GM19468 (cell line): ENCODE measurements around the gene SNAPC4.
"Not testable (repeated sequence)": the region's sequence is repeated elsewhere in the genome, so short reads cannot be mapped to it uniquely, and the experiment has no call there.

Source experiments
- ATAC-seq: cut with Tn5 transposase; IDR thresholded peaks from one replicate; pipeline ENCODE4 v1.9.1; 2021; ENCODE audit warnings: mild to moderate bottlenecking, moderate library complexity, moderate number of reproducible peaks; ENCODE audit not compliant: unreplicated experiment; ENCODE audit errors: extremely low read depth

SNAPC4 gene

DNA sequence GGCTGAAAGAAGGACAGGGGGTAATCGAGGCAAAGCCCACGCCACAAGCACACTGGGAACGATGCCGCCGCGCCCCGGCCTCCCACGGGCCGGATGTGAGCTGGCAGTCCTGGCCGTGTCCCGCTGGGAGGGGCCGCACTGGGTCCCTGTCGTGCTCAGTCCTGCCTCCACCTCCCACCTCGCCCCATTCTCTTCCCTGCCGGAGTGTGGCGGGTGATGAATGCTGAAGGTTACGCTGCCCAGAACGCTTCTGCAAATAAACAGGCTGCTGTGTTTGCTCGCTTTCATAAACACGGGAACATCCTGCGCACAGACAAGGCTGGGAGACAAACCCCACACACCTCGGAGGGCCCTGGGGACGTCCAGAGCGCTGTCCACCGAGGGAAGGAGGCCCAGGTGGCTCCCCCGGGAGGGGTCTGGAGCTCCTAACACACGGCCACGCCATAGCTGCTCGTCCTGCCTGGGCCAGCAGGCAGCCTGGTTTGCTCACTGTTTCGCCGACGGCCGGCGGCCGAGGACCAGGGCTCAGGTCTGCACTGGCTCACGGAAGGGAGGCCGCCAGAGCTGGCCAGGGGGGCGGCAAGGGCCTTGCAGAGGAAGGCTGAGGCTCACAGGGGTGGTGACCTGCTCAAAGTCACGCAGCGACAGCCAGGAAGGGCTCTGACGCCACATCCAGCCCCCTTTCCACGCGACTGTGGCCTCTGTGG lies 38.8 kb downstream of the SNAPC4 start:
- ATAC-seq: no peak

DNA sequence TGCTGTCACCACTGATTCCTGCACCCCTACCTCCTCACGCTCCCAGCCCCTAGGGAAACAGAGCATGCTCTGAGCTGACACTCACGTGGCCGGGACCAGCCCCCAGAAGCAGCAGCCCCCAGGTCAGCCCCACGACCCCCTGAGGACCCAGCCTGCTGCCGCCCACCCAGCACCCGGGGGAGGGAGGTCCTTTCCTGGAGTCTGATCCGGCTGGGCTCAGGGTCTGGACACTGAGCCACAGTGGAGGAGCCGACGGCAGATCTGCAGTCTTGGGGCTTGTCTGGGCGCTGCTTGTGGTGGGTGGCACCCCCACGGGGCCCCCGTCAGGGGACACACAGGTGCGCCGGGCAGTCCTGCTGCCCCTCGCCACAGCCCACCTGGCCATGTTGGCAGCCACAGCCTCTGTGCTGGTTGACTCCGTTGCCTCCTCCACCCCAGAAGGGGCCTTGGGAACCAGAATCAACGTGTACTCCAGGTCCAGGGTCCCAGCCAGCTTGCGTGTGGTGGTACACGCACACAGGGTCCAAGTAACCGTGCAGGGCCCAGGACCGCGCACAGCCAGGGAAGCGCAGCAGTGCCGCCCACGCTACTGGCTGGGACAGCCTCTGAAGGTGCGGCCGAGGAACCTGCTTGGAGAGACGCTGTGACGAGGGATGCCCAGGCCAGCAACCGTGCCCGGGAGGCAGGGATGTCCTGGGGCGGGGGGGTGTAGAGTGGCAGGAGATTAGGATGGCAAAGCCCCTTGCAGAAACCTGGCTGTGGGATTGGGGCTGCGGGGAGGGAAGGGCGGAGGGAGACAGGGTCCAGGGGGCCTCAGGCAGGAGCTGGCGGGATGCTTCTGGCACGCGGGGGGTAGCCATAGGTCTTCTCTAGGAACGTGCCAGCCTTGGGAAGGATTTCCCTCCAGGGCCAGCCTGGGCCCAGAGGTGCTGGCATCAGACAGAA lies 39.9 kb downstream of the SNAPC4 start:
- no peak for ATAC-seq

DNA sequence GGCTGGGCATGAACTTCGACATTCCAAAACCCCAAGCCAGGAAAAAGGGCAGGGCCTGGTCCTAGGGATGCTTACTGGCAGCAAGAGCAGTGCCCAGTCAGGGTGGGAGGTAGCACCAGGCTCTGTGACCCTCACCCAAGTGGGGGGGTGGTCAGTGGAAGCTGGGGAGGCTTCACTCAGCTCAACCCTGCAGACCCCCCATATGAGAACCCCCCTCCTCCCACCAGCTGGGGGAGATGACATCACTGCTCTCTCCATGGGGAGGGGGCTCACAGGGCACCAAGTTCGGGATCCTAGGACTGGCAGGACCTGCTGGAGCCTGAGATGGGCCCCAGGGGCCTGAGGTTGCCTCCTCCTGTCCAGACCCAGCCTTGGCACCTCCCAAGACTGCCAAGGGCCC lies 41.1 kb downstream of the SNAPC4 start:
- no peak for ATAC-seq

DNA sequence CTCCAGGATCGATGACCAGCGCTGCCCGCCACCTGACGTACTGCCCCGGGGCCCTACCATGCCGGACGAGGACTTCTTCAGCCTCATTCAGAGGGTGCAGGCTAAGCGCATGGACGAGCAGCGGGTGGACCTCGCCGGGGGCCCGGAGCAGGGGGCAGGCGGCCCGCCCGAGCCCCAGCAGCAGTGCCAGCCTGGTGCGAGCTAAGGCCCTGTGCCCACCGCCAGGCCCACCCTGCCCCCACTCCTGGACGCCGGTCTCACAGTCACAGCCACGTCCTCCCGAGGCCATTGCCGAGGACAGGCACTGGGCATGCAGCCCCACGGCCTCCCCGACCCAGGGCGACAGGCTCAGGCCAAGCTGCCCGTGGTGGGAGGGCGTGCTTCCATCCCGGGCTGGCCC lies 42.0 kb downstream of the SNAPC4 start:
- no peak for ATAC-seq

DNA sequence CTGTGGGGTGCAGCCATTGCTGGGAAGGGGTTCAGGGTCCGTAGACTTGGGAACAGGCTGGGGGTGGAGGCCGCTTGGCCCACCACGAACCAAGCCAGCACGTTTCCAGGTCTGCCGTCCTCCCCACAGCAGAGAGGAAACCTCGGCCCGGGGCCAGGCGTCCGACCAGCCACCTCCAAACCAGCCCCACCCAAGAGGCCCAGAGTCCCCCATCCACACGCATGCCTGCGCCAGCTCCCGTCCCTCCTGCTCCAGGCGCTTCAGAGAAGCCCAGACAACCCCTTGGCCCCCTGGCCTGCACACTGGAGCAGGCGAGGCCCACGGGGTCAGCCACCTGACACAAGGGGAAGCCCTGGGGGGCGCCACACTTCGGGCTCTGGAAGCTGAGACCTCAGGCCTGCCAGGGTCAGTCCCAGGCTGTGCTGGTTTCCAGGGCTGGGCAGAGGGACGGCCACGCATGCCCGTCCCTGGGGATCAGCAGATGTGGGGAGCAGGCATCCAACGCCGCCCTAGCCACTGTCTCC lies 42.7 kb downstream of the SNAPC4 start:
- ATAC-seq: no peak

DNA sequence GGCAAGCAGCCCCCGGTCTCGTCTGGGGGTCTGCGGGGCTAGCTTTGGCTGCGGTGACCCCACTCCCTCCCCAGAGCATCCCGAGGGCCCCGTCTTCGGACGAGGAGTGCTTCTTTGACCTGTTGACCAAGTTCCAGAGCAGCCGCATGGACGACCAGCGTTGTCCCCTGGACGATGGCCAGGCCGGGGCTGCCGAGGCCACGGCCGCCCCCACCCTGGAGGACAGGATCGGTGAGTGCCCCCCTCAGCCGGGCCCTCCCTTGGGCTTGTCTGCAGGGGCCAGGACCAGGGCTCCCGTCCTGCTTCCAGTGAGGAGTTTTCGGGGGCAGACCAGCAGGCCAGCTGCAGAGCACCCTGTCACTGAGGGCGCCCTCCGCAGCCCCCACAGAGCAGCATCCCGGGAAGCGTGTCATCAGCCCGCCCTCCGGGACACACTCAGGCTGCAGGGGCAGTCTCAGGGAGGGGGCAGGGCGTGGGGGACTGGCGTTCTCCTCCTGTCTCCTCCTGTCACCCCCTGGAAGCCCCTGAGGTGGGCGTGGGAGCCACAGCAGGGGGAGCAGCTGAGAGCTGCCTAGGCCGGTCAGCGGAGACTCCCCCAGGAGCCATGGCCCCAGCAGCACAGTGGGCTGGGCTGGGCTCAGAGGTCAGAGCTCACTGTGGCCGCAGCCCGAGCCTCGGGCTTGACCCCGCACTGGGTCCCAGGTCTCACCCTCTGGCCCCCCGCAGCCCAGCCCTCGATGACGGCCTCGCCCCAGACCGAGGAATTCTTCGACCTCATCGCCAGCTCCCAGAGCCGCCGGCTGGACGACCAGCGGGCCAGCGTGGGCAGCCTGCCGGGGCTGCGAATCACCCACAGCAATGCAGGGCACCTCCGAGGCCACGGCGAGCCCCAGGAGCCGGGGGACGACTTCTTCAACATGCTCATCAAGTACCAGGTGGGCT lies 44.1 kb downstream of the SNAPC4 start:
- ATAC-seq: no peak

DNA sequence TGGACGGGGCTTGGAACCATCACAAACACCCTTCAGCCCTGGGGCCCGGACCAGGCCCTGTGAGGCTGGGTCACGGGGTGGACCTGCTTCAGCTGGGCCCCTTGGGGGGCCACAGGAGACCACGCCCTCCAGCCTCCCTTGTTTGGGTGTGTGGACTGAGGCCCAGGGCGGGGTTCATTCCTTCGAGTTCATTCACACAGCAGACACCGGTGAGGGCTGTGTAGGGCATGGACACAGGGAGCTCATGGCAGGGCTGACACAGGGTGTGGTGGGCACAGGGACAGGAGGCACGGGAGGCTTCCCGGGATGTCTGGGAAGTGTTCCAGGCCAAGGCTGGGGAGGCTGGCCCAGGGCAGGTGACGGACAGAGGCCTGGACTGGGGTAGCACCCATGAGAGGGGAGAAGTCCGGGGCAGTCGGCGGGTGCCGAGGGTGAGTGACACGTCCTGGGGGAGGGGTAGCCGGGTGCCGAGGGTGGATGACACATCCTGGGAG lies 45.3 kb downstream of the SNAPC4 start:
- no peak for ATAC-seq

DNA sequence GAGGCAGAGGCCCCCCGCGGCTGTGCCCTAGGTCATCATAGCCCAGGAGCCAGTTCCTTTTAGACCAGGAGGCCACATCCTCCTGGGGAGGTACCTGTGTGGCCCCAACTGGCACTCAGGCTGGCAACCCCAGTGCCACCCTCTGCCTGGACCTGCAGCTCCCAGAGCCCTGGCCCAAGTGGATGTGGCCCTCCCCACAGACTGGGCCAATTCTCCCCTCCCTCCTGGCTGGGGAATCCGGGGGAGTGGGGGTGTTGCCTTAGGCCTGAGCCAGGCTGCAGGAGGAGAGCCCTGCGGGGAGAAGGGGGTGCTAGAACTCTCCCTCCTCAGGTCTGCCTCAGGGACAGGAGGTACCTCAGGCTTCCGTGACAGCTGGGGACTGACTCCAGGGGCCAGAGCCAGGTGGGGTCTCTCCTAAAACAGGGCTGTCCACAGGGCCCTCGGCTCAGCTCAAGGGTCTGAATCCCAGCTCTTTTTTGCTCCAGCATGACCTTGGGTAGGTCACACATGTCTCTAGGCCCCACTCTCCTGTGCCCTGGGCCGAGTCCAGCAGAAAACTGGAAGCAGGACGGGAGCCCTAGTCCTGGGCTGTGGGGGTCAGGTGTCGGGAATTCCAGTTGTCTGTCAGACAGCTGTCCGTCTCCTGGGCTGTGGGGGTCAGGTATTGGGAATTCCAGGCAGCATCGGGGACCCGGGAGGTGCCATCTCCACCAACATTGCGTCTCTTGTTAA lies 46.0 kb downstream of the SNAPC4 start:
- no peak for ATAC-seq

DNA sequence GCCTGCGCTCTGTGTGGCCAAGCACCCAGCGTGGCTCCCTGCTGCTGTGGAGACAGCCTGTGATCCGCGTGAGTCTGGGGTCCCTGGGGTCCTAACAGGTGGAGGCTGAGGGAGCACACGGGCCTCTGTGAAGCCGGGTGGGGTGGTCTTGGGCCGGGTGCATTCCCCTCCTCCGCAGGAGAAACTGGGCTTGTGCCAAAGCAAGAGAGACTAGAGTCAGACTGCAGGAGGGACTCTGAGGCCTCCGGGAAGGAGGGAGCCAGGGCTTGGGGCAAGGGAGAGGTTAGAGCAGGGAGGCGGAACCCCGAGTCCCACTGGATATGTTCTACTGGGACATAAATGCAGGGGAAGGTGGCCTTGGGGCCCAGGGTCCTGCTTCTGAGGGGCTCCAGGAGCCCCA lies 46.9 kb downstream of the SNAPC4 start:
- ATAC-seq: no peak

DNA sequence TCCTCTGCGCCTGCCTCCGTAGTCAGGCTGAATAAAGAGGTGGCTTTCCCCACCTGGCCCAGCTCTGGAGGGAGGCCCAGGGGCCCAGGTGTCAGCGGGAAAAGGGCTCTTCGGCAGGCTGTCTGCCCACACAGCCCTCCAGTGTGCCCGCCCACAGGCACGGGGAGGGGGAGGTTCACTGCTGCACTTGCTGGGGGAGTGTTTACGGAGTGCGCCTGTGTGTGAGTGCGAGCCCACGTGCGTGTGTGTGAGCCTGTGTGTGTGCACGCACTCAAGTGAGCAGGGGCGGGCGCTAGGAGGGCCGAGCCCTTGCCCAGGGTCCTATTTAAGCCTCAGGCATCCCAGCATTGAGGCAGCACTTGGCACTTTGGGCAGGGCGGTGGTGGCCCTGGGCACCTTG lies 47.3 kb downstream of the SNAPC4 start:
- ATAC-seq: no peak

DNA sequence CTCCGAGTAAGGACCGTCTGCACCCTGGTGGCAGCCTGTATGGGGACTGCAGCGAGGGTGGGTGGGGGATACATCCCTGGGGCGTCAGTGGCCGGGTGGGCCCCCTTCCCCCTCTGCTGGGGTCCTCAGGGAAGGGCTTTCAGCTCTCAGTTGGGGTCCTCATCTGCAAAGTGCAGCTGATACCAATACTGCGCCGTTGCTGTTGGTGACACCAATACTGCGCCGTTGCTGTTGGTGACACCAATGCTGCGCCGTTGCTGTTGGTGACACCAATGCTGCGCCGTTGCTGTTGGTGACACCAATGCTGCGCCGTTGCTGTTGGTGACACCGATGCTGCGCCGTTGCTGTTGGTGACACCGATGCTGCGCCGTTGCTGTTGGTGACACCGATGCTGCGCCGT lies 48.1 kb downstream of the SNAPC4 start:
- ATAC-seq: not testable (repeated sequence)

DNA sequence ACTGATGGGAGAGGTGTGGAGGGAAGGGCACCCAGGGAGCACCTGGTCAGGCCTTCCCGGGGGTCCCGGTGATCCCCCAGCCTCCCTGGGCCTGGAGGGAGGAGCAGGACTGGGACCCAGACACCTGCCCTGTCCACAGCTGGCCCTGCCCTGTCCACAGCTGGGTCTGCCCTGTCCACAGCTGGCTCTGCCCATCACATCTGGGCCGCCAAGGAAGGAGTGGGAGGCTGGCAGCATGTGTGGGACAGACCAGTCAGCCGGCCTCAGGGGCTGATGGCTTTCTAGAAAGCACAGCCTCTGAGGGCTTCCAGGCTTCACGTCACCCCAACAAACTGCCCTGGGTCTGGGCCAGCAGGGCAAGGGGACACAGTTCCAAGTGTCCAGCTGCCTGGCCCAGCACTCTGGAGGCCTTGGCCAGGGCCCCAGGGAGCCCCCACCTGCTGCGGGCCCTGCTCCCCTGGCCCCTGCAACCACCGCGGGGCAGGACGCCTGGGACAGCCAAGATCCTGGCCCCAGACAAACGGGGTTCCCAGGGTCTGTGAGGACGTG lies 48.6 kb downstream of the SNAPC4 start:
- ATAC-seq: no peak
